CD4-positive, alpha-beta T cell treated with Interleukin-10 for 1 hour (primary cell): ENCODE measurements around the gene SPTSSA.
"Not testable (repeated sequence)": the region's sequence is repeated elsewhere in the genome, so short reads cannot be mapped to it uniquely, and the experiment has no call there.

Source experiments
- DNase-seq: peaks from one replicate; pipeline ENCODE4 v3.0.0-alpha.2; 2020

Gene SPTSSA

DNA sequence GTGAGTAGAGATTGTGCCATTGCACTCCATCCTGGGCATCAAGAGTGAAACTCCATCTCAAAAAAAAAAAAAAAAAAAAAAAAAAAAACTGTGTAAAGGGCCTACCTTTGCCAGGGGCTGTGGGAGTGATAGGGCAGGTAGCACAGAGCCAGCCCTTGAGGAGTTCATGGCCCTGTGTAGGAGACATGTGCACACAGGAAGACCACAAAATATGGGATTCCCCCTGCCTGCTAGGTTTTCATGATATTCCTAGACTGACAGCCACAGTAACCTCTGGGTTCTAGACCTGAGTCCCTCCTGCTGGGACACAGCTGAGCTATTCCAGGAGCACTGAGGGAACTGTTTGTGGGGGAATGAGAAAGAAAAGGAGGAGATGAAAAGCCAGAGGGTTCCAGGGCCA, 8.3 kb upstream of the SPTSSA start:
- DNase-seq = no peak

DNA sequence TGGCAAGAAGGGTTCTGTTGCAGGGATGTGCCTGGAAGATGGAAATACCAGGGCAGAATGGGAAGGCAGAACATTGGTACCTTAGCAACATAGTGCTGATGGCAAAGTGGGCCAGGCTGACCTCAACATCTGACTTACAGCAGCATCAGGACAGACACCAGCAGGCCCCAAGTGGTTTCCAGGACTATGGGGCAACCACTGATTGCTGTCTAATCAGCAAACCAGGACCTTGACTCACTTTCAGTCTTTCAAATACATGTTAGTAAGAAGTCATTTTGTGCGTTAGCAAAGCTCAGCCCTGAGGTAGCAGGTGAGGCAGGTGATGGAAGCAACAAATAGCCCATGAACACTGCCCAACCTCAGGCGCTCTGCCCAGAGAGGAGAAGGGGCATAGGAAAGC, 4.7 kb upstream of the SPTSSA start:
- no peak for DNase-seq

DNA sequence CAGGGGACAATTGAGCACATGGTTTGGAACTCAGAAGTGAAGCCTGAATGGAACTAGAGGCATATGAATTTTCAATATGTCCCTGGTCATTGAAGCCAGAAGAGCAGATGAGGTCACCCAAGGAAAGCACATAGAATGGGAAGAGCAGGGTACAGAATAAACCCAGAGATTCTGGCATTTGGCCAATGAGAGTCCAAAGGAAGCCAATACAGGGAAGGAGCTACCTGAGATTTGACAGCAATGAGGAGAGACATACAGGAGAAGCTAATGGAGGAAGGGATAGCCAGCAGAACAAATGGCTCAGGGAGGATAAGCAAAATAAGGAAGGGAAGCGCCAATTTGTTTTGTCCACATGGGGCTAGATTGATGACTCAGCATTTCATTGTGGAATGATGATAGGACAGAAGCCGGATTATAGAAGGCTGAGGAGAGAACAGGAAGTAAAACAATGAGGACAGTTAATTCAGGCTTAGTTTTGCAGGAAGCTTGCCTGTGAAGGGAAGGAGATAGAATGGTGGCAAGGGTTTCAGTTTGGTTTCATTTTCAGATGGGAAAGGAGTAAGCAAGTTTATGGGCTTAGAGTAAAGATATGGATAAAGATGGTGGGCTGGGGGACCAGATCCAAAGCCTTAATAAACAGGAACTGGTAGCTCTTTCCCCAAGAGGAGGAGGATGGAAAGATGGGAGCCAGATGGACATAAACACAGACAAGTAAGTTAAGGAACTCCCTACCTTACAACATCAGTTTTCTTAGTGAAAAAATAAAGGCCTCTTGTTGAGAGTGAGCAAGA, 3.2 kb upstream of the SPTSSA start:
- no peak for DNase-seq

- DNase-seq = no peak
Measured at GRCh38 chr14:34463598-34463961, 1.5 kb upstream of the SPTSSA start.

- DNase-seq = peak; percentile 21
Measured at GRCh38 chr14:34461334-34462131, 507 bp downstream of the SPTSSA start.

GRCh38 chr14:34460841-34461240, 1.2 kb downstream of the SPTSSA start:
- DNase-seq = no peak

DNA sequence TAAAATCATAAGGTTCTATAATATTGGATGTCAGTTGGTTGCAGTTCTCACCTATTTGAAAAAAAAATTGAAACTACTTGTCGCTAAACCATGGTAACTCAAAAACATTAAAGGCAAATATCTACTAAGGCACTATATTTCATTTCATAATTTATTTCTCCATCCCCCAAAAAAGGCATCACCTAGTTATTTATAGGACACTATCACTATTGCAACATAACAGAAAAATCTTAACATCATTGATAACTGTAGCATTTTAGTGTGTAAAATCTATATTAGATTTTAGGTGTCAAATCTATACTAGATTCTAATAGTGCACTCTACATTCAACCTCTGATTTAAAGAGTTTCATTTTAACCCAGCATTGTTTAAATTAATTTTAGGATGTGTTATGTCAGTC, 1.7 kb downstream of the SPTSSA start:
- no peak for DNase-seq

GRCh38 chr14:34457186-34457585, 4.9 kb downstream of the SPTSSA start:
- no peak for DNase-seq

- DNase-seq = no peak
Measured at GRCh38 chr14:34453226-34453625, 8.8 kb downstream of the SPTSSA start.

DNA sequence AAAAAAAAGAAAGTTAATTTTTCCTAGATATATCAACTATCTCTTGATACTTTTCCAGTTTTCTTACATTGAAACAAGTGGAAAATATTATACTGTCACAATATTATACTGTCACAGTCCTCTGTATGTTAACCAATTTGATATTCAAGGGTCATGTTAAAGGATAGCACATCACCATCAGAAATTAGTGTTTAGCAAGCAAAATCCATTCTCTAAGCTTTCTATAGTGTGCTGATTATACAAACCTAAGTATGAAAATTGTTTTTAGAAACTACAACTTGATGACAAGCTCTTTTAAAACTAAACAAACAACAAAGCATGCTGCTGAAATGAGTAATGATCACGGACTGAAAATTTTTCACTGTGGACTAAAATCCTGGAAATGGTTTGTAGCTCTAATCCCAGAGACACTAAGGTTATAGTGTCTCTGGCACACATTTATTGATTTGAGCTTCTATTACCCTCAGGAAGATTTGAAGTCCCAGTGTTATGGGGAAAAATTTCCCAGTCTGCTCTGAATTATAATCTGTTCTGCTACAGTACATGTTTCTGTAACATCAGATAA, 9.7 kb downstream of the SPTSSA start:
- DNase-seq = no peak

DNA sequence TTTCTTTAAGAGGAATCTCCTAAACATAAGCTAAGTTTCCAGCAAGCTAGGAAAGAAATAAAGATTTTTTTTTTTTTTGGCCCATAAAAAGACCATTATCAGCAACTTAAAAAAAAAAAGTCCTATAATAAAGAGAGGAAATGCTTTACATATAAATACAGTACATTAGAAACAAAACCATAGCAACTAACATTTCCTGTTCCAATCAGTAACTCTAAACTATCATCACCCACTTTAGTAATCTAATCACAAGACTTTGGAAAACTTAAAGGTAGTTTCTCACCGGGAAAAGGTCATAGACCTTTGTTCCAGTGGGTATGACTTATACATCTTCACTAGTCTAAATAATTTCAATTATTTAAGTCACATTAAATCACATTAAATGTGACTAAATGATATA, 11.1 kb downstream of the SPTSSA start:
- no peak for DNase-seq

DNA sequence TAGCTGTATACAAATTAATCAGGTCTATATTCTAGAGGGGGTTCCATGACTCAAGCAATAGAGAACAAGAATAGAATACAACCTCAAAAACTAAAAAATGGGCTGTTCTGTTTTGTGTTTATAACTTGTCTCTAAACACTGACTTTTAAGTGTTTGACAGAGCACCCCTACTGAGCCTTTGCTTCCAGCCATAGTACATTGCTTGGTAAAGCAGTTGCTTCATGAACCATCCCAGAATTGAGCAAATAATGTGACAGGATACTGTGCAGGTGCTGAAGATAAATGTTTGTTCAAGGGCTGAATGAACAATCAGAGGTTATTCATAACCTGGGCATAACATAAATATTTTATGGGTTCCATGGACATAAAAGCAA, 11.5 kb downstream of the SPTSSA start:
- DNase-seq = no peak

GRCh38 chr14:34449819-34450541, 12.1 kb downstream of the SPTSSA start:
- no peak for DNase-seq

- DNase-seq = no peak
Measured at GRCh38 chr14:34439090-34439489, 22.9 kb downstream of the SPTSSA start.

DNA sequence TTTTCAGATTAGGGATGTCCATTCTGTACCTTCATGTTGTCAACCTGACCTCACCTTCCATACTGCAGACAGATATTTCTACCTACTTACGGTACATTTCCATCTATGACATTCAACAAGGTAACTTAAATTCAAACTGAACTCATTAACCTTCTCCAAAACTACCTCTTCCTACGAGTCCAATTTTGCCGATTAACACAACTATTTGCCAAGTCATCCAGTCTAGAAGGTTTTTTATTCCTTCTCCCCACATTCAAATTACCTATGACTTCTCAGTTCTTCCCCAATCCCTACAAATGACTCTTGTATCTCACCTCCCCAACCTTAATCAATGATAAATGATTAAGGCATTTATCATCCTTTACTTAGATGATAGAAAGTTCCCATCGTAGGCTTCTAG, 23.6 kb downstream of the SPTSSA start:
- DNase-seq = no peak

DNA sequence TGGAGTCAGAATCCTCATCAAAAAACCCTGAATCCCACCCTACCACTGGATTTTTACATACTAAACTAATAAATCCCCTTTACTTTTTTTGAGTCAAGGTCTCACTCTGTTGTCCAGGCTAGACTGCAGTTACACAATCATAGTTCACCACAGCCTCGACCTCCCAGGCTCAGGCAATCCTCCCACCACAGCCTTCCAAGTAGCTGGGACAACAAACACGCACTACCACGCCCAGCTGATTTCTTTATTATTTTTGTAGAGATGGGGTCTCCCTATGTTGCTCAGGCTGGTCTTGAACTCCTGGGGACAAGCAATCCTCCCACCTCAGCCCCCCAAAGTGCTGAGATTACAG, 24.3 kb downstream of the SPTSSA start:
- DNase-seq = no peak

DNA sequence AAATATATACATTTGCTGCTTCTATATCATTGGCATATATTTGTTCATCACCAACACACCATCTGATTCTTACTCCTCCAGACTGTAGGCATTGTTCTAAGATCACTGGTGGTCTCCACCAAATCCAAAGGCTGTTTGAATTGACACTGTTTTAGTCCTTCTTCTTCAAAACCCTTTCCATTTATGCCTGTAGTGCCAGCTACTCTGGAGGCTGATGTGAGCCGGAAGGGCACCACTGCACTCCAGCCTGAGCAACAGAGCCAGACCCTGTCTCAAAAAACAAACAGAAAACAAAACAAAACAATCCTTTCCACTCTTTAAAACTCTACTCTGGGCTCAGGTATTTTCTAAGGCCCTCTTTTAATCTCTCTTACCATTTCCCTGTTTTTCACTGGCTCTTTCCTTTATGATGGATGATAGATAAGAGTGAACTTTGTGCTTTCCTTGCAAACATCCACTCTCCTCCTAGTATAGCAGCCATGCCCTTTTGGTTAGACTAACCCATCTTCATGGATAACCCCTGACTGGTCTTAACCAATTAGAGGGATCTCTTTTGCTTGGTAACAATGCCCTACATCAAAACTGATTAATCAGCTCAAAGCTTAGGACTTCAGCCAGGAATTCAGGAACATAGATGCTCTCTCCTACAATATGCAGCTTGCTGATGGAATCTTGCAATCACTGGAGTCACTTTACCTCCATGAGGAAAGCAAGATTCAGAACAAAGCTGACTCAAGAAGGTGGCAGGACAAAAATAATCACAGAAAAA, 24.9 kb downstream of the SPTSSA start:
- no peak for DNase-seq

DNA sequence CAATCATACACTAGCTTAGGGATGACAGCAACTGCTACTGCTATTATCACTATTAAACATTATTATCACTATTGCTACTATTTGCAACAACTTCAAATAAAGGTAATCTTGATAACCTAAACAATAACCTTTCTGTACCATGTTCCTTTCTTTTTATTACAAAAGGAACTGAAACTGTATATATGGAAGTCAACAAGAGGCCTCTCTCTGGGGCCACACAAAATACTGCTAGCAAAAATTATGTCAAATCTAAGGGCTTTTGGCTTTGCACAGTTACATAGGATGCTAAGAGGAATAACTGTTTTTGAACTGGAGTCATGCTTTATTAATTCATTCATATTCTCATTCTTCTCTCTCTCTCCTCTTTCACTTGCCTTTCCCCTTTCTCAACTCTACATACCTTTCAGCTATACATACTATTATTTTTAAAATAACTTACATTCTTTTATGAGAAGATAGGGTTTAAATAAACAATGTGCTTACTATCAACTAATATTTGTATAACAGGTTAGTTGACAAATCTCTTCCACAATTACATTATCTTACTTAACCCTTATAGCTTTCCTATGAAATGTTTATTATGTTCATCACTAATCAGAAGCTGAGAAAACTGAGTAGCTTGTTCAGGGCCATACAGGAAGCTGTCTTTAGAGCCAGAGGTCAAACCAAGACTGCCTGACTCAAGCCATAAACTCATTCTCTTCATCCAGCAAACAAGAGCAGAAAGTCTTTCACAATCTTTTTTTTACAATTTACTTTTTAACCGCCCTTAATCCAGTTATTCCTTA, 25.7 kb downstream of the SPTSSA start:
- DNase-seq = no peak

DNA sequence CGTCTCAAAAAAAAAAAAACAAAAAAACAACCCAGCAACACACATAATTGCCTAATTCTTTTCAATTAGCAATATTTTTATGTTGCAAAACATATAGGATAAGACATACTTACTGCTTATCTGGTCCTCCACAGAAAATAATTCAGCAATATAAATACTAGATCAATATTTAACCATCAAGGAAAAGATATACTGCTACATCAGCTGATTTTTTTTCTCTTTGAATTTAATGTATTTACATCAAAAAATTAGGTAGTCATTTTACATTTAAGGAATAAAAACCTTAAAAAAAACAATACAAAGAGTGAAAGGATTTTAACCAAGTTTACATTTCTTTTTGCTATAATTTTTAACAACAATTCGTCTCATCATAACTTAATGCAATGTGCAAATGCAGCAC, 28.1 kb downstream of the SPTSSA start:
- no peak for DNase-seq

DNA sequence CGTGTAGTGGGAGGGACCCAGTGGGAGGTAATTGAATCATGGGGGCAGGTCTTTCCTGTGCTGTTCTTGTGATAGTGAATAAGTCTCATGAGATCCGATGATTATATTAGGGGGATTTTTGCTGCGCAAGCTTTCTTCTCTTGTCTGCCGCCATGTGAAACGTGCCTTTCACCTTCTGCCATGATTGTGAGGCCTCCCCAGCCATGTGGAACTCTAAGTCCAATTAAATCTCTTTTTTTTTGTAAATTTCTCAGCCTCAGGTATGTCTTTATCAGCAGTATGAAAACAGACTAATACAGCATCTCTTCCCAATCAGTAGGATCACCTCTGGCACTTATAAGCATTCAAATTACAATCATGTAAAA, 34.0 kb downstream of the SPTSSA start:
- DNase-seq = not testable (repeated sequence)

GRCh38 chr14:34426313-34427295, 35.4 kb downstream of the SPTSSA start:
- no peak for DNase-seq
